MM.1S (cell line): ENCODE data around the gene MMP21.

ENCODE experiments used
- CTCF ChIP-seq: fragments of 300-600 bp; sonication (generic); IDR thresholded peaks from 2 replicates; pipeline ENCODE4 v1.5.1; 2016; ENCODE audit warnings: antibody characterized with exemption, low read length, mixed read lengths
- EZH2 ChIP-seq: fragments of 300-600 bp; sonication (generic); optimal IDR thresholded peaks from 2 replicates; pipeline ENCODE3; 2017; ENCODE audit warnings: low read depth, mild to moderate bottlenecking, antibody characterized with exemption, low read length, mixed read lengths
- EZH2phosphoT487 ChIP-seq: fragments of 300-600 bp; sonication (generic); IDR thresholded peaks from 2 replicates; pipeline ENCODE4 v1.6.1; 2018; ENCODE audit warnings: antibody characterized with exemption, low read length

- TF ChIP-seq EZH2phosphoT487: no peak
- TF ChIP-seq CTCF: no peak
- no peak for TF ChIP-seq EZH2
Observed at GRCh38 chr10:125775491-125776106, at the start of gene MMP21.
